ENCODE data around the gene CEP164.

DNA sequence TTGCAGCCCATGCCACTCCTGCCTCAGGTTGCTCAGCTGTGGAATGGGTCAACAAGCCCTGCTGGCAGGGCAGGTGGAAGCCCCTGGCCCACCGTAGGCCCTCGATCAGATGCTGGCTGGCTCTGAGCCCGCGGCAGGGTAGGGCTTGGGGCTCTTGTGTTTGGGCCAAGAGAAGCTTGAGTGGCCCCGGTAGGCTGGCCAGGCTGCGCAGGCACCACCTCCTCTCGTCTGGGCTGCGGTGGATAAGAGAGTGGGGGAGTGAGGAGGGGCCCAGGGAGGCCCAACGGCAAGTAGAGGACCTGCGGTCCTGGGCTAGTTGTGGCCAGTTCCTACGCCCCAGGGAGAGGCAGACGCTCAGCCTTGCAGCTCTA, 115.2 kb downstream of the CEP164 start:
- TF ChIP-seq POLR2AphosphoS5 (IDR thresholded peaks at IDR 0.05) (no peak), POLR2A (IDR thresholded peaks at IDR 0.05) (no peak)
